Stomach (tissue), 4 donors: ENCODE results near the gene RBFOX1.

Experiments used
- POLR2AphosphoS5 ChIP-seq, 3 donors: sonication (generic); formaldehyde crosslinking; IDR thresholded peaks; one replicate each; pipeline ENCODE4 v1.6.1; 2016; ENCODE audit warnings: antibody characterized with exemption in 3 of 3
- TF ChIP-seq, protein P1 (sequence below), 7 experiments: fragments of 450-650 bp in 4 of 7; fragments of 200-600 bp in 3 of 7; sonication (generic) in 3 of 7; IDR thresholded peaks; one replicate each; pipeline ENCODE4 v1.5.1; 2016 to 2019; ENCODE audit warnings: antibody characterized with exemption in 7 of 7, control low read depth in 2 of 7, mild to moderate bottlenecking in 1 of 7

DNA sequence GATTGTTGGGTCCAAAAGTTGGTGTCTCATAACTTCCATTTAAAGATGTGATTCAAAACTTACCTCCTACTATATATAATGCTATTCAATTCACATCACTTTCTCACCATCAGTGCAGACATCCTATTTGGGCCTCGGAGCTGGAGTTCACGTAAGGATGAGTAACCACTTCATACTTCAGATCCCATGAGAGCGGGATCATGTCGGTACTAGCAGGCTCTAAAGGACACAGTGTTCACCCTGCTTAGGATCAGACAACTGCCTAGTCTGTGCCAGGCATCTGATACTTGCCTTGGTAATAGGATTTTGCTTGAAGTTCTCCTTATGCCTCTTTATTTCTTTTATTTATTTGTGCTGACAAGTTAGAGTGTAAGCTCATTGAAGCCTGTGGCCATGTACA lies 39.5 kb downstream of the RBFOX1 start:
- TF ChIP-seq, protein P1, sequence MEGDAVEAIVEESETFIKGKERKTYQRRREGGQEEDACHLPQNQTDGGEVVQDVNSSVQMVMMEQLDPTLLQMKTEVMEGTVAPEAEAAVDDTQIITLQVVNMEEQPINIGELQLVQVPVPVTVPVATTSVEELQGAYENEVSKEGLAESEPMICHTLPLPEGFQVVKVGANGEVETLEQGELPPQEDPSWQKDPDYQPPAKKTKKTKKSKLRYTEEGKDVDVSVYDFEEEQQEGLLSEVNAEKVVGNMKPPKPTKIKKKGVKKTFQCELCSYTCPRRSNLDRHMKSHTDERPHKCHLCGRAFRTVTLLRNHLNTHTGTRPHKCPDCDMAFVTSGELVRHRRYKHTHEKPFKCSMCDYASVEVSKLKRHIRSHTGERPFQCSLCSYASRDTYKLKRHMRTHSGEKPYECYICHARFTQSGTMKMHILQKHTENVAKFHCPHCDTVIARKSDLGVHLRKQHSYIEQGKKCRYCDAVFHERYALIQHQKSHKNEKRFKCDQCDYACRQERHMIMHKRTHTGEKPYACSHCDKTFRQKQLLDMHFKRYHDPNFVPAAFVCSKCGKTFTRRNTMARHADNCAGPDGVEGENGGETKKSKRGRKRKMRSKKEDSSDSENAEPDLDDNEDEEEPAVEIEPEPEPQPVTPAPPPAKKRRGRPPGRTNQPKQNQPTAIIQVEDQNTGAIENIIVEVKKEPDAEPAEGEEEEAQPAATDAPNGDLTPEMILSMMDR (IDR thresholded peaks at IDR 0.05): no peak
- TF ChIP-seq POLR2AphosphoS5 (IDR thresholded peaks at IDR 0.05): no peak
